Endothelial cell of umbilical vein (primary cell): ENCODE measurements around the gene ZDHHC5.

ENCODE experiments used
- CTCF ChIP-seq, 2 donors: IDR thresholded peaks; 1 replicate in 1 of 2; 2 replicates in 1 of 2; pipeline ENCODE4 v1.5.1; 2011; ENCODE audit warnings: low read length in 2 of 2, mild to moderate bottlenecking in 2 of 2, moderate library complexity in 2 of 2, control low read depth in 1 of 2, inconsistent platforms in 1 of 2, low read depth in 1 of 2; ENCODE audit not compliant: insufficient read depth in 1 of 2; ENCODE audit errors: extremely low read depth in 1 of 2
- EZH2 ChIP-seq: IDR thresholded peaks from 2 replicates; pipeline ENCODE4 v1.6.1; 2012; ENCODE audit warnings: borderline replicate concordance, low read depth, mild to moderate bottlenecking, moderate library complexity, low read length, inconsistent platforms; ENCODE audit not compliant: severe bottlenecking
- JUN ChIP-seq: IDR thresholded peaks from 2 replicates; pipeline ENCODE4 v1.6.1; 2011; ENCODE audit warnings: borderline replicate concordance, low read depth; ENCODE audit not compliant: insufficient read length, insufficient read depth
- POLR2A ChIP-seq: IDR thresholded peaks from 2 replicates; pipeline ENCODE4 v1.6.1; 2012; ENCODE audit warnings: low read depth, mild to moderate bottlenecking, control low read depth, low read length
- POLR2AphosphoS5 ChIP-seq: IDR thresholded peaks from 2 replicates; pipeline ENCODE4 v1.6.1; 2012; ENCODE audit warnings: low read depth, mild to moderate bottlenecking, control low read depth, low read length, moderate library complexity; ENCODE audit not compliant: insufficient read depth

DNA sequence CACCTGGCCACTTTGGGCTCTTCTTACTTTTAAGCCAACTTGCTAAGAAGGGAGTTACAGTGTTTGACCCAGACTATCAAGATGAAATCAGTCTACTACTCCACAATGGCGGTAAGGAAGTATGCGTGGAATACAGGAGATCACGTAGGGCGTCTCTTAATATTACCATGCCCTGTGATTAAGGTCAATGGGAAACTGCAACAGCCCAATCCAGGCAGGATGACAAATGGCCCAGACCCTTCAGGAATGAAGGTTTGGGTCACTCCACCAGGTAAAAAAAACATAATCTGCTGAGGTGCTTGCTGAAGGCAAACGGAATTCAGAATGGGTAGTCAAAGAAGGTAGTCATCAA is 17.2 kb upstream of the ZDHHC5 start:
- TF ChIP-seq CTCF (IDR thresholded peaks at IDR 0.05; ENCODE audit: extremely low read depth in 1 of 2, insufficient read depth in 1 of 2, low read depth in 1 of 2, low read length in 2 of 2): no peak
- no peak for TF ChIP-seq POLR2AphosphoS5
- no peak for TF ChIP-seq EZH2
- no peak for TF ChIP-seq POLR2A
- no peak for TF ChIP-seq JUN
